ENCODE data around the gene REEP1.

The REEP1 gene

GRCh38 chr2:86189782-86190416 lies 147.5 kb downstream of the REEP1 start:
- no peak for DNase-seq

GRCh38 chr2:86186431-86186830 lies 151.0 kb downstream of the REEP1 start:
- no peak for DNase-seq

- no peak for DNase-seq
These were observed 151.8 kb downstream of the REEP1 start for GRCh38 chr2:86185517-86186212.

GRCh38 chr2:86176597-86176996 lies 160.8 kb downstream of the REEP1 start:
- no peak for DNase-seq

GRCh38 chr2:86175828-86176227 lies 161.6 kb downstream of the REEP1 start:
- DNase-seq, result no peak

GRCh38 chr2:86174445-86174844 lies 163.0 kb downstream of the REEP1 start:
- no peak for DNase-seq

GRCh38 chr2:86172610-86173009 lies 164.8 kb downstream of the REEP1 start:
- no peak for DNase-seq

GRCh38 chr2:86171295-86171694 lies 166.1 kb downstream of the REEP1 start:
- DNase-seq, result no peak

- DNase-seq, result no peak
These were observed 167.0 kb downstream of the REEP1 start for GRCh38 chr2:86170449-86170848.
